D721Med (cell line): ENCODE results near the gene RRP1.

Experiments
- DNase-seq: peaks from one replicate; pipeline ENCODE4 v3.0.0; 2011; ENCODE audit warnings: low spot score; ENCODE audit not compliant: insufficient read length
- FAIRE-seq: peaks from 2 replicates; lab custom pipeline; 2011; peaks lifted over from hg19 to GRCh38; lab: Jason Lieb, UNC
- TF ChIP-seq, protein P1 (sequence below): IDR thresholded peaks from 2 replicates; pipeline ENCODE4 v1.5.1; 2012; ENCODE audit warnings: mild to moderate bottlenecking, control low read depth; ENCODE audit not compliant: insufficient read depth; ENCODE audit errors: missing control alignments

The RRP1 gene

GRCh38 chr21:43786300-43786806, 3.0 kb upstream of the RRP1 start:
- FAIRE-seq, result no peak

GRCh38 chr21:43786807-43787440, 2.5 kb upstream of the RRP1 start:
- FAIRE-seq, result no peak
- TF ChIP-seq, protein P1, sequence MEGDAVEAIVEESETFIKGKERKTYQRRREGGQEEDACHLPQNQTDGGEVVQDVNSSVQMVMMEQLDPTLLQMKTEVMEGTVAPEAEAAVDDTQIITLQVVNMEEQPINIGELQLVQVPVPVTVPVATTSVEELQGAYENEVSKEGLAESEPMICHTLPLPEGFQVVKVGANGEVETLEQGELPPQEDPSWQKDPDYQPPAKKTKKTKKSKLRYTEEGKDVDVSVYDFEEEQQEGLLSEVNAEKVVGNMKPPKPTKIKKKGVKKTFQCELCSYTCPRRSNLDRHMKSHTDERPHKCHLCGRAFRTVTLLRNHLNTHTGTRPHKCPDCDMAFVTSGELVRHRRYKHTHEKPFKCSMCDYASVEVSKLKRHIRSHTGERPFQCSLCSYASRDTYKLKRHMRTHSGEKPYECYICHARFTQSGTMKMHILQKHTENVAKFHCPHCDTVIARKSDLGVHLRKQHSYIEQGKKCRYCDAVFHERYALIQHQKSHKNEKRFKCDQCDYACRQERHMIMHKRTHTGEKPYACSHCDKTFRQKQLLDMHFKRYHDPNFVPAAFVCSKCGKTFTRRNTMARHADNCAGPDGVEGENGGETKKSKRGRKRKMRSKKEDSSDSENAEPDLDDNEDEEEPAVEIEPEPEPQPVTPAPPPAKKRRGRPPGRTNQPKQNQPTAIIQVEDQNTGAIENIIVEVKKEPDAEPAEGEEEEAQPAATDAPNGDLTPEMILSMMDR, result no peak
- DNase-seq, result no peak

More at GRCh38 chr21:43786300-43786806, 3.0 kb upstream of the RRP1 start:
- DNase-seq, result no peak
- TF ChIP-seq, protein P1, result no peak

GRCh38 chr21:43790010-43790524, 690 bp downstream of the RRP1 start:
- no peak for FAIRE-seq
- no peak for DNase-seq
- TF ChIP-seq, protein P1, result no peak

GRCh38 chr21:43792406-43792805, 3.0 kb downstream of the RRP1 start:
- FAIRE-seq, result no peak
- TF ChIP-seq, protein P1, result no peak
- no peak for DNase-seq

- FAIRE-seq, result no peak
Observed at GRCh38 chr21:43793243-43793642, 3.9 kb downstream of the RRP1 start.

DNA sequence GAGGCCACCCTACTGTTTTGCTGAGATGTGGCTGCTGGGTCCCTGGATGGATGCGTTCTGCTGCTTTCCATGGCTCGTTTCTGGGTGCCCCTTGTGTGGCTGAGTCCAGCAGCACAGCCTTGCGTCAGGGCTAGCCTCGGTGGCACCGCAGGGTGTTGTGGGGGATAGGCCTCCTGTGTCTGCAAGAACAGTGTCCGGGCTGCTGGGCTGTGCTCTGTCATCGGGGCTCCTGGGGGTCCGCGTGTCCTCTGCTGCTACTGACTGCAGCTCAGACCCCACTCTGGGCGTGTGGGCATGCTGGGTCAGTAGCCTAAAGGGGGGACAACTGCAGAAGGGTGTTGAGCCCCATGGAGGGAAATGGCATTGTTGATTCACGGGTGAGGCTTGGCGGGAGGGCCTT, 4.9 kb downstream of the RRP1 start:
- FAIRE-seq (no peak), DNase-seq (no peak)
- TF ChIP-seq, protein P1, result no peak

More at GRCh38 chr21:43793243-43793642, 3.9 kb downstream of the RRP1 start:
- TF ChIP-seq, protein P1, result no peak
- no peak for DNase-seq

DNA sequence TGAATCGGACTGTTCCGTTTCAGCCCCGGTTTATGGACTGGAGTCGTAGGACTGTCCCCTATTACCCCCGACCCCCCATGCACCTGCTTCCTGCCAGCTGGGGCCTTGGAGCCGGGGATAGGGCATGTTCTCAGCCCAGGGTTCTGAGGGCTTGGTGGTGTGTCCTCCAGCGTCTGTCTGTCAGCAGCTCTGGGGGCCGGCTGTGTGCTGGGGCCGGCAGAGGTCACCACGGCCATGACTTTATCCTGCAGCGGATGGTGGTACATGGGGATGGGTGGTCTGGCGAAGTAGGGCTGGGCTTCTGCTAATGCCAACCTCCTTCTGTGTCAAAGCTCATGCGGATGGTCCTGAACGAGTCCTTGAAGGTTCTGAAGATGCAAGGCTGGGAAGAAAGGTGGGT, 5.5 kb downstream of the RRP1 start:
- TF ChIP-seq, protein P1, result no peak
- FAIRE-seq, result no peak
- no peak for DNase-seq
